ENCODE data around the gene CAMK2N2. TPM values are rescaled to one million over a fixed set of nuclear protein-coding genes. Genes with fewer than 3 reads are reported as not detected.
A peak's percentile ranks its signal among the peaks of the same experiment; 100 is the strongest.

The CAMK2N2 gene
- not detected for total RNA-seq

DNA sequence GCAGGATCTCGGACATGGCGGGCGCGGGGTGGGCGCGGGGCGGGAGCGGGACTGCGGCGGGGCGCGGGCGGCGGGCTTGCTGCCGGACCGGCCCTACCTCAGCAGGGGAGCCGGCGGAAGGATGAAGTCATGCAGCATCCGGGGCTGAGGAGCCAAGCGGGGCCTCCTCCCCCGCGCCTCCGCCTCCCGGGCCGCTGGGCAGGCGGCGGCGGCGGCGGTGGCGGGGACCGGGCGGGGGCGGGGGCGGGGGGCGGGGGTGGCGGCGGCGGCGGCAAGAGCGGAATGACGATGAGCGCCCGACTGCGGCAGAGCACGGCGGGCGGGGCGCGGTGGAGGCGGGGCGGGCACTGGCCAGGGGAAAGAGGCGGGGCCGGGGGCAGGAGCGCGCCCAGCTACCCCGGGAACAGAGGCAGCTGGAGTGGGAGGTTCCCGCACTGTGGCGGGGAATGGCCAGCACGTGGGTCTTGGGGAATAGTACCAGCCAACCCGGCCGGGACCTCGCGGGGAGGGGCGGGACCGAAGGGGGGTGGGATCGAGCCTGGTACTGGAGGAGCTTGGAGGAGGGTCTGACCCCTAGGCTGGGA, at the start of gene CAMK2N2:
TSS of gene CAMK2N2 (minus strand) at position 284 of the 584 bp plus-strand sequence. CDS start at position 16, 268 bp downstream.
- H3K4me3 ChIP-seq: peak within 1 kb of the TSS; percentile 30 to 59 (median 56)
- DNase-seq: peak; percentile 22 to 74 (median 65)
- H3K27me3 ChIP-seq: peaks cover 3 to 36% of the 10 kb centered on the region in 2 donors
- peaks cover 0 to 30% (median 14%) of the 10 kb centered on the region in 4 donors for H3K4me1 ChIP-seq
- TF ChIP-seq POLR2A (IDR thresholded peaks at IDR 0.05) (no peak), CTCF (IDR thresholded peaks at IDR 0.05) (no peak)
- no peak within 1 kb of the TSS for H3K27ac ChIP-seq
- no peaks in the 10 kb centered on the region for H3K9me3 ChIP-seq
- H3K36me3 ChIP-seq: no peaks in the 10 kb centered on the region

DNA sequence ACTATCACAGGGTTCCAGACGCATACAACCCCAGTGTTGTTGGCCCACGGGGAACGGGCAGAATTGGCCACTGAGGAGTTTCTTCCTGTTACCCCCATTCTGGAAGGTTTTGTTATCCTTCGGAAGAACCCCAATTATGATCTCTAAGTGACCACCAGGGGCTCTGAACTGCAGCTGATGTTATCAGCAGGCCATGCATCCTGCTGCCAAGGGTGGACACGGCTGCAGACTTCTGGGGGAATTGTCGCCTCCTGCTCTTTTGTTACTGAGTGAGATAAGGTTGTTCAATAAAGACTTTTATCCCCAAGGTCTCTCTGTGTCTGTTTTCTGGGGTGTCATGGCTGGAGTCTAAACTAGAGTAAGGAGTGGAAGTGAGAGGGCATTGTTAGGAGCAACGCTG, 47.4 kb upstream of the CAMK2N2 start:
- Histone ChIP-seq H3K36me3 (peaks cover 0 to 62% (median 0%) of the 10 kb centered on the region in 3 donors), H3K4me3 (no peak overlapping the region), H3K27me3 (no peaks in the 10 kb centered on the region), H3K9me3 (no peaks in the 10 kb centered on the region), H3K4me1 (peaks cover 0 to 8% (median 0%) of the 10 kb centered on the region in 4 donors), H3K27ac (no peak overlapping the region)
- no peak for DNase-seq
- TF ChIP-seq CTCF (IDR thresholded peaks at IDR 0.05) (no peak), POLR2A (IDR thresholded peaks at IDR 0.05) (no peak)

DNA sequence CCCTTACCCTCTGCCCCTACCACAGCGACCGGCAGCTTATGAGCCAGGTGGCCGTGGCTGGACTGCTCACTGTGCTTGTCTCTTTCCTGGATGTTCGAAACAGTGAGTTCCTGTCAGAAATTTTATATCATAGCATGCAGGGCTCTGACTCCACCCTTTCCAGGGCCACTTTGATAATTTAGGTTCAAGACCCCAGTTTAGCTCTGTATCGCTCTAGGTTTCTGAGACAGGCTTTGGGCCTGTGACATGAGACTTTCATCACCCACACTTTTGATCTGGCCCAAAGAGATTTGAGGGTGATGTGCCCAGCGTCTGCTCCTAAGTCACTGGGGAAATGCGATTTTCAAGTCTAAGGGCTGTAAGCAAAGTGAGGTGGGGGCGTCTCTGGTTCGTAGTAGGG, 46.6 kb upstream of the CAMK2N2 start:
- Histone ChIP-seq H3K4me1 (peaks cover 0 to 8% (median 0%) of the 10 kb centered on the region in 4 donors), H3K36me3 (peaks cover 0 to 71% (median 0%) of the 10 kb centered on the region in 3 donors), H3K27ac (no peak overlapping the region), H3K4me3 (no peak overlapping the region), H3K9me3 (no peaks in the 10 kb centered on the region), H3K27me3 (no peaks in the 10 kb centered on the region)
- no peak for TF ChIP-seq POLR2A (IDR thresholded peaks at IDR 0.05)
- no peak for TF ChIP-seq CTCF (IDR thresholded peaks at IDR 0.05)
- no peak for DNase-seq

DNA sequence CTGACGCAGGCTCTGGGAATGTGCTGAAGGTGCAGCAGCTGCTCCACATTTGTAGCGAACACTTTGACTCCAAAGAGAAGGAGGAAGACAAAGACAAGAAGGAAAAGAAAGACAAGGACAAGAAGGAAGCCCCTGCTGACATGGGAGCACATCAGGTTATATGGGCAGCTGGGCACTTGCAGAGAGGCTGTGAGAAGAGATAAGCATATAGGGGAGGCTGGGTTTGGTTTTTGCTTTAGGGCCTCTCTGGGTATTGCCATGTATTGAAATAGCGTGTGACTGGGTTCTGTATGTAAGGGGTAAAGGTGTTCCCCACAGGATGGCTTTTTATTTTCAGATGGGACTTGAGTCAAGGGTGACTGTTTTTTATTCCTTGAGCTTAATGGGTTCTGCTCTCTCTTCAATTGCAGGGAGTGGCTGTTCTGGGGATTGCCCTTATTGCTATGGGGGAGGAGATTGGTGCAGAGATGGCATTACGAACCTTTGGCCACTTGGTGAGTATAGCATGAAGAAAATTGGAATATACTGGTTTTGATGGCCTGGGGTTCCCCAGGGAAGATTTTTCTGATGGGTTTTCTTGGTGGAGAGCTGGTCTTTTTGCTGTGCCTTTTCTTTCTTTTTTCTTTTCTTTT, 45.1 kb upstream of the CAMK2N2 start:
- no peak for DNase-seq
- H3K4me1 ChIP-seq: peaks cover 0 to 8% (median 0%) of the 10 kb centered on the region in 4 donors
- no peaks in the 10 kb centered on the region for H3K9me3 ChIP-seq
- no peak overlapping the region for H3K27ac ChIP-seq
- peaks cover 0 to 85% (median 0%) of the 10 kb centered on the region in 3 donors for H3K36me3 ChIP-seq
- TF ChIP-seq POLR2A (IDR thresholded peaks at IDR 0.05) (no peak), CTCF (IDR thresholded peaks at IDR 0.05) (no peak)
- no peaks in the 10 kb centered on the region for H3K27me3 ChIP-seq
- no peak overlapping the region for H3K4me3 ChIP-seq

DNA sequence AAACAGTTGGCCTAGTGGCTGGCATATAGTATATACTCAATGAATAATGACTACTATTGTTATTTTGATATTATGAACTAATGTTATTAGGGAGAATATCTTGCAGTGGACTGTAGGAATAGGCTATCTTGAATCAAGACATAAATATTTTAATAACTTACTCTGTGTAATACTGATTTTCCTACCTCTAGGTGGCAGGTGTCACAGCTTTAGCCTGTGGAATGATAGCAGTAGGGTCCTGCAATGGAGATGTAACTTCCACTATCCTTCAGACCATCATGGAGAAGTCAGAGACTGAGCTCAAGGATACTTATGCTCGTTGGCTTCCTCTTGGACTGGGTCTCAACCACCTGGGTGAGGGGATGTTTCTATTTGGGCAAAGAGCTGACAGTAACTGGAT, 44.2 kb upstream of the CAMK2N2 start:
- H3K9me3 ChIP-seq: no peaks in the 10 kb centered on the region
- DNase-seq: no peak
- H3K36me3 ChIP-seq: peaks cover 0 to 94% (median 0%) of the 10 kb centered on the region in 3 donors
- H3K4me3 ChIP-seq: no peak overlapping the region
- H3K4me1 ChIP-seq: peaks cover 0 to 12% (median 0%) of the 10 kb centered on the region in 4 donors
- no peak for TF ChIP-seq POLR2A (IDR thresholded peaks at IDR 0.05)
- TF ChIP-seq CTCF (IDR thresholded peaks at IDR 0.05): peak in 3 of 6 experiments; percentile 5 to 45 (median 43)
- no peak overlapping the region for H3K27ac ChIP-seq
- no peaks in the 10 kb centered on the region for H3K27me3 ChIP-seq
